CD4-positive, alpha-beta T cell (primary cell): ENCODE data around the gene TREML2. TPM values are rescaled to one million over a fixed set of nuclear protein-coding genes. Genes with fewer than 3 reads are reported as not detected.

Experiments
- ATAC-seq: fragments of 200-7000 bp; cut with Tn5 transposase; one replicate; pipeline ENCODE4 v1.10.0; 2022; ENCODE audit warnings: mild to moderate bottlenecking; ENCODE audit not compliant: poor library complexity
- CTCF ChIA-PET: fragments of 350-600 bp; sonication (Branson Sonifier 250); formaldehyde crosslinking; loops from one replicate; lab custom pipeline; 2021; ENCODE audit warnings: antibody characterized with exemption, inconsistent platforms; lab: Charles Lee
- POLR2A ChIA-PET: fragments of 350-600 bp; sonication (Branson Sonifier 250); formaldehyde crosslinking; loops from one replicate; lab custom pipeline; 2021; ENCODE audit warnings: antibody characterized with exemption, inconsistent platforms; lab: Charles Lee
- DNase-seq, 14 experiments: peaks; one replicate each; pipeline ENCODE4 v3.0.0-alpha.2; 2013 to 2020; ENCODE audit warnings: mixed read lengths in 2 of 14
- H3K27ac ChIP-seq, 2 donors: one replicate each; pipeline versions ENCODE4 v1.5.1 to v1.7.0; 2013; ENCODE audit warnings: low read length in 2 of 2, low read depth in 1 of 2, mild to moderate bottlenecking in 1 of 2
- H3K27me3 ChIP-seq, 2 experiments: 1 replicate in 1 of 2; 2 replicates in 1 of 2; pipeline versions ENCODE4 v1.6.1 to v1.7.0; 2013; ENCODE audit warnings: low read length in 2 of 2, control low read depth in 1 of 2, mild to moderate bottlenecking in 1 of 2, moderate library complexity in 1 of 2; ENCODE audit not compliant: insufficient read depth in 2 of 2, control insufficient read depth in 1 of 2
- H3K36me3 ChIP-seq: one replicate; pipeline ENCODE4 v1.6.1; 2013; ENCODE audit warnings: low read length, control low read depth; ENCODE audit not compliant: insufficient read depth
- H3K4me1 ChIP-seq: one replicate; pipeline ENCODE4 v1.6.1; 2013; ENCODE audit warnings: low read length, control low read depth; ENCODE audit not compliant: insufficient read depth
- H3K4me3 ChIP-seq: one replicate; pipeline ENCODE4 v1.5.1; 2013; ENCODE audit warnings: mild to moderate bottlenecking, low read length, moderate library complexity
- H3K9me3 ChIP-seq, 2 experiments: 1 replicate in 1 of 2; 2 replicates in 1 of 2; pipeline versions ENCODE4 v1.6.1 to v1.7.0; 2013; ENCODE audit warnings: low read length in 2 of 2, mild to moderate bottlenecking in 2 of 2, control low read depth in 1 of 2, moderate library complexity in 1 of 2; ENCODE audit not compliant: control insufficient read depth in 1 of 2, insufficient read depth in 1 of 2
- H3K27ac Mint-ChIP-seq: one replicate; pipeline ENCODE4 v1.8.0; 2020; ENCODE audit warnings: mixed read lengths
- H3K27me3 Mint-ChIP-seq: one replicate; pipeline ENCODE4 v1.8.0; 2021; ENCODE audit warnings: mixed read lengths
- H3K36me3 Mint-ChIP-seq: one replicate; pipeline ENCODE4 v1.8.0; 2021; ENCODE audit warnings: low read depth, mixed read lengths
- H3K4me1 Mint-ChIP-seq: one replicate; pipeline ENCODE4 v1.8.0; 2021; ENCODE audit warnings: low read depth, mixed read lengths
- H3K4me3 Mint-ChIP-seq: one replicate; pipeline ENCODE4 v1.8.0; 2020; ENCODE audit warnings: mild to moderate bottlenecking, mixed read lengths
- H3K9me3 Mint-ChIP-seq: one replicate; pipeline ENCODE4 v1.8.0; 2020; ENCODE audit warnings: mixed read lengths
- CTCF ChIP-seq: fragments of 200-600 bp; IDR thresholded peaks from one replicate; pipeline ENCODE4 v1.8.0; 2022; ENCODE audit warnings: antibody characterized with exemption, mild to moderate bottlenecking
- intact Hi-C, 2 experiments: fragments of 100-400 bp; cut with DNase I in 1 of 2; cut with micrococcal nuclease in 1 of 2; formaldehyde crosslinking; loops; one replicate each; pipeline versions ENCODE4 v1.15.1 to v1.9.0; 2023 to 2025; cut with DNase I, micrococcal nuclease
- total RNA-seq, 174 experiments: library from RNA in 2 of 174; stranded (reverse) in 2 of 174; gene quantifications; one replicate each; pipeline ENCODE4 v1.2.3 and lab custom pipeline; 2021 to 2026

Gene TREML2
- total RNA-seq, 2 experiments from 2014 or later = 0.78 to 0.91 TPM

DNA sequence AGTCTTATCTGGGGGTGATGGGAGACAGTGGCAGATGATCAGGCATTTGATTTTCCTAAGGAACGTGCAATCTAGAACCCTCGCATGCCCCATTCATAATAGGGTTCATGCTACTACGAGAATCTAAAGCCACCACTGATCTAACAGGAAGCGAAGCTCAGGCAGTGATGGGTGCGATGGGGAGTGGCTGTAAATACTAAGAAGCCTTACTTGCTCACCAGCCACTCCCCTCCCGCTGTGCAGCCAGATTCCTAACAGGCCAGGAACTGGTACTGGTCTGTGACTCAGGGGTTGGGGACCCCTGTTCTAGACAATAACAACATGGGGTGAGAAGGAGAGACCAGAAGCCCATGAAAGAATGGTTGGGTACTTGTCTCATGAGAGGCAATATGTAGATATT lies 31.7 kb upstream of the TREML2 start:
- intact Hi-C loops = no loop called here
- peak in 1 of 14 experiments; percentile 17 for DNase-seq
- H3K9me3 Mint-ChIP-seq = no peaks in the 10 kb centered on the region
- POLR2A ChIA-PET = no interaction called here
- CTCF ChIA-PET = no interaction called here
- Histone ChIP-seq H3K9me3 (no peaks in the 10 kb centered on the region), H3K4me1 (no peaks in the 10 kb centered on the region), H3K27ac (no peak overlapping the region), H3K4me3 (no peak overlapping the region), H3K36me3 (no peaks in the 10 kb centered on the region), H3K27me3 (no peaks in the 10 kb centered on the region)
- TF ChIP-seq CTCF = no peak
- no peaks in the 10 kb centered on the region for H3K36me3 Mint-ChIP-seq
- no peak for ATAC-seq
- H3K27ac Mint-ChIP-seq = no peak overlapping the region
- peaks cover 15% of the 10 kb centered on the region for H3K27me3 Mint-ChIP-seq
- H3K4me1 Mint-ChIP-seq = peaks cover 5% of the 10 kb centered on the region
- no peak overlapping the region for H3K4me3 Mint-ChIP-seq

GRCh38 chr6:41231246-41231645 lies 30.3 kb upstream of the TREML2 start:
- no peak for DNase-seq
- Histone ChIP-seq H3K36me3 (no peaks in the 10 kb centered on the region), H3K27me3 (no peaks in the 10 kb centered on the region), H3K9me3 (no peaks in the 10 kb centered on the region), H3K4me1 (no peaks in the 10 kb centered on the region), H3K4me3 (no peak overlapping the region), H3K27ac (no peak overlapping the region)
- Mint-ChIP-seq H3K27me3 (peaks cover 19% of the 10 kb centered on the region), H3K4me3 (no peak overlapping the region), H3K27ac (no peak overlapping the region), H3K36me3 (no peaks in the 10 kb centered on the region), H3K4me1 (peaks cover 5% of the 10 kb centered on the region), H3K9me3 (no peaks in the 10 kb centered on the region)
- ChIA-PET POLR2A (no interaction called here), CTCF (no interaction called here)
- intact Hi-C loops = no loop called here
- ATAC-seq = no peak
- no peak for TF ChIP-seq CTCF

GRCh38 chr6:41229721-41230120 lies 28.8 kb upstream of the TREML2 start:
- CTCF ChIA-PET = no interaction called here
- peaks cover 22% of the 10 kb centered on the region for H3K27me3 Mint-ChIP-seq
- ATAC-seq (no peak), DNase-seq (no peak)
- H3K9me3 Mint-ChIP-seq = no peaks in the 10 kb centered on the region
- H3K27ac Mint-ChIP-seq = no peak overlapping the region
- no peak for TF ChIP-seq CTCF
- H3K36me3 Mint-ChIP-seq = no peaks in the 10 kb centered on the region
- H3K4me1 Mint-ChIP-seq = no peaks in the 10 kb centered on the region
- Histone ChIP-seq H3K36me3 (no peaks in the 10 kb centered on the region), H3K27ac (no peak overlapping the region), H3K27me3 (no peaks in the 10 kb centered on the region), H3K9me3 (no peaks in the 10 kb centered on the region), H3K4me1 (no peaks in the 10 kb centered on the region), H3K4me3 (no peak overlapping the region)
- intact Hi-C loops = no loop called here
- POLR2A ChIA-PET = no interaction called here
- no peak overlapping the region for H3K4me3 Mint-ChIP-seq
